SK-N-SH (cell line): Measurements from ENCODE around the gene NSL1. TPM values are rescaled to one million over a fixed set of nuclear protein-coding genes. Genes with fewer than 3 reads are reported as not detected.

ENCODE experiments used
- CTCF ChIA-PET: fragments of 300-600, 350-600 bp; formaldehyde crosslinking; extraction: SDS; loops from one replicate; lab custom pipeline; 2021; lab: Yijun Ruan, JAX
- POLR2A ChIA-PET: fragments of 350-600 bp; sonication (Branson Sonifier 250); formaldehyde crosslinking; extraction: SDS; loops from one replicate; lab custom pipeline; 2020; ENCODE audit warnings: antibody characterized with exemption, inconsistent platforms; lab: Yijun Ruan, JAX
- DNase-seq: peaks from one replicate; pipeline ENCODE4 v3.0.0; 2012
- H2AFZ ChIP-seq: fragments of 200-600 bp; sonication (generic); 2 replicates; pipeline ENCODE4 v1.8.1; 2016; ENCODE audit warnings: antibody characterized with exemption, mild to moderate bottlenecking, low read depth
- H3F3A ChIP-seq: fragments of 200-600 bp; sonication (generic); replicated peaks from 2 replicates; pipeline ENCODE3; 2016; ENCODE audit warnings: antibody characterized with exemption, mild to moderate bottlenecking; ENCODE audit not compliant: insufficient read depth
- H3K27ac ChIP-seq, 2 experiments: fragments of 200-500 bp in 1 of 2; fragments of 200-600 bp in 1 of 2; sonication (Bioruptor generic) in 1 of 2; sonication (generic), shearing (Covaris generic) in 1 of 2; 2 replicates each; pipeline versions ENCODE4 v1.5.1 to v1.6.1; 2014 to 2016; ENCODE audit warnings: low read depth in 2 of 2, inconsistent platforms in 1 of 2, low read length in 1 of 2, mild to moderate bottlenecking in 1 of 2, mixed read lengths in 1 of 2
- H3K27me3 ChIP-seq: fragments of 200-600 bp; sonication (generic), shearing (Covaris generic); 2 replicates; pipeline ENCODE4 v1.6.1; 2016; ENCODE audit warnings: mixed run types; ENCODE audit not compliant: insufficient read depth
- H3K36me3 ChIP-seq, 2 experiments: fragments of 200-500 bp in 1 of 2; fragments of 200-600 bp in 1 of 2; sonication (Bioruptor generic) in 1 of 2; sonication (generic) in 1 of 2; replicated peaks in 1 of 2; 2 replicates each; pipeline versions ENCODE3 to v1.5.1; 2014 to 2016; ENCODE audit warnings: low read length in 1 of 2, mild to moderate bottlenecking in 1 of 2; ENCODE audit not compliant: insufficient read depth in 2 of 2, control insufficient read depth in 1 of 2
- H3K4me1 ChIP-seq, 2 experiments: fragments of 200-500 bp in 1 of 2; fragments of 200-600 bp in 1 of 2; sonication (Bioruptor generic) in 1 of 2; sonication (generic), shearing (Covaris generic) in 1 of 2; 2 replicates each; pipeline versions ENCODE4 v1.5.1 to v1.6.1; 2014 to 2016; ENCODE audit warnings: low read depth in 1 of 2, low read length in 1 of 2, mixed run types in 1 of 2; ENCODE audit not compliant: insufficient read depth in 2 of 2, control insufficient read depth in 1 of 2
- H3K4me2 ChIP-seq: fragments of 200-600 bp; sonication (generic), shearing (Covaris generic); 2 replicates; pipeline ENCODE4 v1.6.1; 2017; ENCODE audit warnings: mixed run types
- H3K4me3 ChIP-seq, 2 experiments: fragments of 200-500 bp in 1 of 2; fragments of 200-600 bp in 1 of 2; sonication (Bioruptor generic) in 1 of 2; sonication (generic), shearing (Covaris generic) in 1 of 2; 2 replicates each; pipeline versions ENCODE4 v1.5.1 to v1.8.1; 2014 to 2016; ENCODE audit warnings: low read depth in 2 of 2, inconsistent platforms in 1 of 2, low read length in 1 of 2, mild to moderate bottlenecking in 1 of 2, mixed read lengths in 1 of 2, moderate library complexity in 1 of 2
- H3K79me2 ChIP-seq: fragments of 200-600 bp; sonication (generic); 2 replicates; pipeline ENCODE4 v1.8.1; 2017; ENCODE audit warnings: mild to moderate bottlenecking; ENCODE audit not compliant: insufficient read depth
- H3K9ac ChIP-seq: fragments of 200-600 bp; sonication (generic); 2 replicates; pipeline ENCODE4 v1.6.1; 2017; ENCODE audit warnings: mixed run types
- H3K9me2 ChIP-seq: fragments of 200-600 bp; sonication (generic); 2 replicates; pipeline ENCODE4 v1.6.1; 2017; ENCODE audit warnings: mixed run types
- H3K9me3 ChIP-seq: fragments of 200-600 bp; sonication (generic); 2 replicates; pipeline ENCODE4 v1.6.1; 2017; ENCODE audit warnings: mixed run types, mild to moderate bottlenecking, moderate library complexity
- H4K20me1 ChIP-seq: fragments of 200-600 bp; sonication (generic); 2 replicates; pipeline ENCODE4 v1.6.1; 2017; ENCODE audit warnings: mild to moderate bottlenecking, mixed run types; ENCODE audit not compliant: insufficient read depth
- ELF1 ChIP-seq: IDR thresholded peaks from 2 replicates; pipeline ENCODE4 v1.4.0; 2012
- FOSL2 ChIP-seq: IDR thresholded peaks from 2 replicates; pipeline ENCODE4 v1.4.0; 2012; ENCODE audit warnings: low read depth, mild to moderate bottlenecking, moderate library complexity, borderline replicate concordance
- FOXJ3 ChIP-seq: sonication (generic); formaldehyde crosslinking; IDR thresholded peaks from 2 replicates; pipeline ENCODE4 v1.5.1; 2020; ENCODE audit warnings: mild to moderate bottlenecking, missing genetic modification reagents
- JUND ChIP-seq: IDR thresholded peaks from 2 replicates; pipeline ENCODE4 v1.4.0; 2012
- MAX ChIP-seq: IDR thresholded peaks from 2 replicates; pipeline ENCODE4 v1.4.0; 2012; ENCODE audit warnings: low read depth
- POLR2AphosphoS5 ChIP-seq: IDR thresholded peaks from 2 replicates; pipeline ENCODE4 v1.6.1; 2012; ENCODE audit warnings: low read depth, low read length
- RCOR1 ChIP-seq: fragments of 150-350 bp; IDR thresholded peaks from 2 replicates; pipeline ENCODE4 v1.6.1; 2017; ENCODE audit warnings: antibody characterized with exemption, low read length
- REST ChIP-seq: IDR thresholded peaks from 2 replicates; pipeline ENCODE4 v1.6.1; 2012; ENCODE audit warnings: mild to moderate bottlenecking, low read depth, low read length, moderate library complexity
- SIN3A ChIP-seq: IDR thresholded peaks from 2 replicates; pipeline ENCODE4 v1.6.1; 2012; ENCODE audit warnings: low read depth, mild to moderate bottlenecking, low read length, moderate library complexity, borderline replicate concordance
- TCF12 ChIP-seq: IDR thresholded peaks from 2 replicates; pipeline ENCODE4 v1.4.0; 2012
- USF1 ChIP-seq: IDR thresholded peaks from 2 replicates; pipeline ENCODE4 v1.4.0; 2012; ENCODE audit warnings: low read depth, borderline replicate concordance
- ZBTB33 ChIP-seq: IDR thresholded peaks from 2 replicates; pipeline ENCODE4 v1.4.0; 2012; ENCODE audit warnings: low read depth, borderline replicate concordance
- WGBS: methylation state at CpG from one replicate; pipeline ENCODE4 v1.1.6; 2017; ENCODE audit warnings: low lambda C conversion rate; 5-methylcytosine and 5-hydroxymethylcytosine counted together
- polyA plus RNA-seq, 3 experiments: library from polyadenylated mRNA; depleted of rRNA; stranded (reverse); fragments of >200 nt; gene quantifications; 2 replicates each; pipeline ENCODE4 v1.2.3, GENCODE V29; 2012

Gene NSL1
- polyA plus RNA-seq, 1 of the 3 experiments (the other 2 are of a cell fraction): 22.5 TPM

GRCh38 chr1:212690816-212691403 lies 100.7 kb downstream of the NSL1 start (continued):
- TF ChIP-seq USF1 (no peak), ZBTB33 (no peak), TCF12 (no peak), RCOR1 (no peak), FOSL2 (no peak)

- ChIA-PET CTCF (interaction anchor here (1.0 to 1.3 kb wide), 4 partner anchors 9 to 213 kb away, joined by 3 read pairs; partner anchors contain the start of gene ATF3), POLR2A (no interaction called here)
- no peak overlapping the region for H3K4me2 ChIP-seq
- peaks cover 4% of the 10 kb centered on the region; the same call in 1 of the 2 replicates for H3K27me3 ChIP-seq
- no peaks in the 10 kb centered on the region for H3K4me1 ChIP-seq
- WGBS: 85% methylated on average over 12 of the region's 12 CpGs
- no peaks in the 10 kb centered on the region for H3K9me3 ChIP-seq
- H3F3A ChIP-seq: peaks cover 6% of the 10 kb centered on the region
- no peak overlapping the region for H3K27ac ChIP-seq
- no peak overlapping the region for H3K9ac ChIP-seq
- H3K79me2 ChIP-seq: no peaks in the 10 kb centered on the region
- no peaks in the 10 kb centered on the region for H4K20me1 ChIP-seq
- no peak for DNase-seq
- TF ChIP-seq REST: no peak
- no peak for TF ChIP-seq ELF1
- no peak for TF ChIP-seq SIN3A
- no peak for TF ChIP-seq FOXJ3 (CRISPR knock-in tag)
- TF ChIP-seq POLR2AphosphoS5: no peak
- TF ChIP-seq FOSL2: no peak
- no peak for TF ChIP-seq RCOR1
- no peak for TF ChIP-seq MAX
- TF ChIP-seq JUND: no peak
- no peaks in the 10 kb centered on the region for H3K9me2 ChIP-seq
- H3K4me3 ChIP-seq: no peak overlapping the region
- no peak overlapping the region for H2AFZ ChIP-seq
- no peaks in the 10 kb centered on the region for H3K36me3 ChIP-seq
These were observed 101.6 kb downstream of the NSL1 start for GRCh38 chr1:212689758-212690529.
